Cardiac septum (tissue), 1 donor: Measurements from ENCODE around the gene NKAPL. TPM values are rescaled to one million over a fixed set of nuclear protein-coding genes. Genes with fewer than 3 reads are reported as not detected.
A peak's percentile ranks its signal among the peaks of the same experiment; 100 is the strongest.
"Not testable (repeated sequence)": the region's sequence is repeated elsewhere in the genome, so short reads cannot be mapped to it uniquely, and the experiment has no call there.

Source experiments
- DNase-seq: peaks from one replicate; pipeline ENCODE4 v3.0.0-alpha.2; 2020; ENCODE audit warnings: low spot score
- intact Hi-C: fragments of 100-400 bp; cut with DNase I; formaldehyde crosslinking; loops from one replicate; pipeline ENCODE4 v1.14.0; 2022
- total RNA-seq: library from RNA; stranded (reverse); fragmentation: NEBNext Ultra II Directional; extraction: Animal tissue kit (Norgen Biotek cat#: 25700); gene quantifications from one replicate; pipeline ENCODE4 v1.2.1, GENCODE V29; 2021
- donor health status: DM: no; HTN: no; CAD: no.

NKAPL gene
- total RNA-seq, 1 donor from 2014 or later: 6.6 TPM

DNA sequence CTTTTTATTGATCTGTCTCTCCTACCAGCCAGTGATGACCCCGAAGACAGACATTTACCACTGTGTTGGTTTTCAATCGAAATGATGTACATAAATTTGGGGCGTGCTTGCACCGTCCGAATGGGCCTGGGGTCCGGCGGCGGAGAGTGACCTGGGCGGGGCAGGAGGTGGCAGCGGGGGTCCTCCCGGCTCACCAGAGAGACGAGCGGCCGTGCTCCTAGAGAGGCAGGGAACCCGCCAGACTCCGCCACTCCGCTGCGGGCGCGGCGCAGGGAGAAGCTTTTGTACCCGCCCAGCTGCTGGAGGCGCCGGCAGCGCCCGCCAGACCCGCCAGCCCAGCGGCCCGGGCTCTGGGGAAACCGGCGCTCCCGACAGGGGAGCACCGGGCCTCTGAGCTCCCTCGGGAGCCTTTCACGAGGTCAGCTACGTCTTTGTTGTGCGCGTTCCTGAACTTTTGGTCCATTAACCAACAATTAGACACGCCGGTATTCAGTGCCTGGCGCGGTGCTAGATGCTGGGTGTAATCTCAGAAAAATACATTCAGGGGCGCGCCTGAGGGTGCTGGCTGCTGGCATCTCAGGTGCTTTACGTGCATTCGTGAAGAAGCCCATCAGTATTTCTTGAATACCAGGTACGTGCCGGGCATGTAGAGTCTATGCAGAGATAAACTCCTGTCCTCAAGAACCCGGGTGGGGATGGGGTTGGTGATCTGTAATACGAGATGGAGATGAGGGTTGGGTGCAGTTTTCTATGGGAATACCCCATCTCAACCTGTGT, 22.4 kb downstream of the NKAPL start, which contains the start of gene PGBD1:
Gene PGBD1, plus strand, starts transcription at position 285 of the 777 bp plus-strand sequence. CDS start 2,242 bp downstream, outside the sequence.
- intact Hi-C loops: loop anchor here (2.0 kb wide), 1 partner anchor 69 kb away; no protein-coding TSS in a partner anchor
- DNase-seq: peak; percentile 82

DNA sequence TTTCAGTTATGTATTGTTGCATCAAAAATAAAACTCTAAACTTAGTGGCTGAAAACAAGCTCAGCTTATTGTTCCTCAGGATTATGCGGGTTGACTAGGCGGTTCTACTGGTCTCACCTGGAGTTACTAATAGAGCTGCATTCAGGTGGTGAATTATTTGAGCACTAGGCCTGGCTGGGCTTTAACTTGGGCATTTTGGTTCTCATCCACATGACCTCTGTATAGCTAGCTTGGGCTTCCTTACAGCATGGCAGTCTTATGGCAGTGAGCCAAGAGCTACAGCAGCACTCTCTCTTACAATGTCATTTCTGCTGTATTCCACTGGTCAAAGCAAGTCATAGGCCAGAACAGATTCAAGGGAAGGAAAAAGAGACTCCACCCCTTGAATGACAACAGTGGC, 23.8 kb downstream of the NKAPL start:
- no peak for DNase-seq
- intact Hi-C loops: no loop called here

GRCh38 chr6:28291573-28291972, 32.5 kb downstream of the NKAPL start:
- intact Hi-C loops: no loop called here

GRCh38 chr6:28295326-28295725, 36.2 kb downstream of the NKAPL start:
- DNase-seq: no peak
- intact Hi-C loops: no loop called here

More at GRCh38 chr6:28291573-28291972, 32.5 kb downstream of the NKAPL start:
- DNase-seq: no peak

GRCh38 chr6:28296520-28297060, 37.5 kb downstream of the NKAPL start:
- intact Hi-C loops: no loop called here
- no peak for DNase-seq

DNA sequence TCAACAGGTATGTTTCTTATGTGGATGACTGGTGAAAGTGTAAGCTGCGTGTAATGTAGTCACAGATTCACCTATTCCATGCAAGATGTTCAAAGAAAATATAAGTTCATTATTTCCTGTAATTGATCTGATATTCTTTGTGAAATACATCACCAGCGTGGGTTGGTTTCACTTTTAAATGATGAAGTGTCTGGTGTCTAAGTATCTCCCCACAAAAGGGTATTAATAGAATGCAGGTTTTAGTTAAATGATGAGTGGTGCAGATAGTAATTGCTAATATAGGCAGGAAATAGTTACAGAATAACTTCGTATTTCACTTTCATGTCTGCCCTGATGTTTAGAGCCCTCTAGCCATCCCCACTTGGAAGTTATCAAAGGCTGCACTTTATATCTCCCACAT, 44.5 kb downstream of the NKAPL start:
- no peak for DNase-seq
- intact Hi-C loops: no loop called here

DNA sequence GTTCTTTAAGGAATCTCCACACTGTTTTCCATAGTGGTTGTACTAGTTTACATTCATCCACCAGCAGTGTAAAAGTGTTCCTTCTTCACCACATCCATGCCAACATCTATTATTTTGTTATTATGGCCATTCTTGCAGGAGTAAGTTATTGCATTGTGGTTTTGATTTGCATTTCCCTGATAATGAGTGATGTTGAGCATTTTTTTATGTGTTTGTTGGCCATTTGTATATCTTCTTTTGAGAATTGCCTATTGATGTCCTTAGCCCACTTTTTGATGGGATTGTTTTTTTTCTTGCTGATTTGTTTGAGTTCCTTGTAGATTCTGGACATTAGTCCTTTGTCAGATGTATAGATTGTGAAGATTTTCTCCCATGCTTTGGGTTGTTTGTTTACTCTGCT, 47.3 kb downstream of the NKAPL start:
- DNase-seq, intact Hi-C loops: not testable (repeated sequence)

Other genes starting within 250 kb of the NKAPL start
- gene ZNF165, start 178.7 kb upstream of the NKAPL start, total RNA-seq: 0.13 TPM
- 1.9 TPM for gene ZSCAN16, start 134.7 kb upstream of the NKAPL start, total RNA-seq
- 15.7 TPM for gene ZKSCAN8, start 117.4 kb upstream of the NKAPL start, total RNA-seq
- gene ZSCAN9, start 34.0 kb upstream of the NKAPL start, total RNA-seq: 8.4 TPM
- 2.4 TPM for gene ZKSCAN4, start 7.0 kb upstream of the NKAPL start, total RNA-seq
- gene ZSCAN26, start 7.8 kb downstream of the NKAPL start, total RNA-seq: 13.4 TPM
- gene PGBD1, start 22.3 kb downstream of the NKAPL start, total RNA-seq: 3.8 TPM
- 7.1 TPM for gene ZSCAN31, start 76.9 kb downstream of the NKAPL start, total RNA-seq
- gene ZKSCAN3, start 90.7 kb downstream of the NKAPL start, total RNA-seq: 5.3 TPM
- gene ZSCAN12, start 140.4 kb downstream of the NKAPL start, total RNA-seq: 3.1 TPM
- 1.6 TPM for gene ZSCAN23, start 184.2 kb downstream of the NKAPL start, total RNA-seq